Keratinocyte (primary cell): ENCODE measurements around the gene RNF17.

Experiments
- CTCF ChIP-seq, 3 experiments: IDR thresholded peaks in 1 of 3; conservative IDR thresholded peaks in 1 of 3; optimal IDR thresholded peaks in 1 of 3; 2 replicates in 2 of 3; 3 replicates in 1 of 3; pipeline versions ENCODE3 to v1.5.1; 2011; ENCODE audit warnings: low read length in 3 of 3, mild to moderate bottlenecking in 3 of 3, moderate library complexity in 2 of 3, control low read depth in 1 of 3, inconsistent platforms in 1 of 3; ENCODE audit not compliant: insufficient read depth in 2 of 3; ENCODE audit errors: extremely low read depth in 1 of 3
- EZH2 ChIP-seq: IDR thresholded peaks from one replicate; pipeline ENCODE4 v1.6.1; 2012; ENCODE audit warnings: inconsistent platforms, mild to moderate bottlenecking, low read length, moderate library complexity

GRCh38 chr13:24738366-24738847, 25.6 kb upstream of the RNF17 start:
- TF ChIP-seq CTCF (optimal IDR thresholded peaks at IDR 0.05 in 1 of 3, IDR thresholded peaks at IDR 0.05 in 1 of 3, conservative IDR thresholded peaks at IDR 0.05 in 1 of 3; ENCODE audit: extremely low read depth in 1 of 3, insufficient read depth in 2 of 3, low read length in 3 of 3), result no peak
- TF ChIP-seq EZH2, result no peak
